MM.1S (cell line): Measurements from ENCODE around the gene KCNC1.

Experiments used
- EZH2 ChIP-seq: fragments of 300-600 bp; sonication (generic); optimal IDR thresholded peaks from 2 replicates; pipeline ENCODE3; 2017; ENCODE audit warnings: low read depth, mild to moderate bottlenecking, antibody characterized with exemption, low read length, mixed read lengths
- EZH2phosphoT487 ChIP-seq: fragments of 300-600 bp; sonication (generic); IDR thresholded peaks from 2 replicates; pipeline ENCODE4 v1.6.1; 2018; ENCODE audit warnings: antibody characterized with exemption, low read length
- TF ChIP-seq, protein P1 (sequence below): fragments of 300-600 bp; sonication (generic); IDR thresholded peaks from 2 replicates; pipeline ENCODE4 v1.5.1; 2016; ENCODE audit warnings: antibody characterized with exemption, low read length, mixed read lengths

- TF ChIP-seq, protein P1, sequence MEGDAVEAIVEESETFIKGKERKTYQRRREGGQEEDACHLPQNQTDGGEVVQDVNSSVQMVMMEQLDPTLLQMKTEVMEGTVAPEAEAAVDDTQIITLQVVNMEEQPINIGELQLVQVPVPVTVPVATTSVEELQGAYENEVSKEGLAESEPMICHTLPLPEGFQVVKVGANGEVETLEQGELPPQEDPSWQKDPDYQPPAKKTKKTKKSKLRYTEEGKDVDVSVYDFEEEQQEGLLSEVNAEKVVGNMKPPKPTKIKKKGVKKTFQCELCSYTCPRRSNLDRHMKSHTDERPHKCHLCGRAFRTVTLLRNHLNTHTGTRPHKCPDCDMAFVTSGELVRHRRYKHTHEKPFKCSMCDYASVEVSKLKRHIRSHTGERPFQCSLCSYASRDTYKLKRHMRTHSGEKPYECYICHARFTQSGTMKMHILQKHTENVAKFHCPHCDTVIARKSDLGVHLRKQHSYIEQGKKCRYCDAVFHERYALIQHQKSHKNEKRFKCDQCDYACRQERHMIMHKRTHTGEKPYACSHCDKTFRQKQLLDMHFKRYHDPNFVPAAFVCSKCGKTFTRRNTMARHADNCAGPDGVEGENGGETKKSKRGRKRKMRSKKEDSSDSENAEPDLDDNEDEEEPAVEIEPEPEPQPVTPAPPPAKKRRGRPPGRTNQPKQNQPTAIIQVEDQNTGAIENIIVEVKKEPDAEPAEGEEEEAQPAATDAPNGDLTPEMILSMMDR = no peak
- TF ChIP-seq EZH2 = no peak
- TF ChIP-seq EZH2phosphoT487 = no peak
Measured at GRCh38 chr11:17812865-17813187, 78.2 kb downstream of the KCNC1 start.
